Esophagus squamous epithelium (tissue), 4 donors: Measurements from ENCODE around the gene CPTP.

Experiments used
- POLR2A ChIP-seq, 4 donors: fragments of 450-650 bp; IDR thresholded peaks; one replicate each; pipeline ENCODE4 v1.6.1; 2017; ENCODE audit warnings: antibody characterized with exemption in 4 of 4, mild to moderate bottlenecking in 4 of 4, moderate library complexity in 3 of 4
- TF ChIP-seq, protein P1 (sequence below), 6 experiments: fragments of 450-650 bp in 4 of 6; fragments of 200-600 bp in 2 of 6; sonication (generic) in 2 of 6; IDR thresholded peaks; one replicate each; pipeline ENCODE4 v1.5.1; 2016 to 2019; ENCODE audit warnings: antibody characterized with exemption in 6 of 6, mild to moderate bottlenecking in 4 of 6, moderate library complexity in 4 of 6

DNA sequence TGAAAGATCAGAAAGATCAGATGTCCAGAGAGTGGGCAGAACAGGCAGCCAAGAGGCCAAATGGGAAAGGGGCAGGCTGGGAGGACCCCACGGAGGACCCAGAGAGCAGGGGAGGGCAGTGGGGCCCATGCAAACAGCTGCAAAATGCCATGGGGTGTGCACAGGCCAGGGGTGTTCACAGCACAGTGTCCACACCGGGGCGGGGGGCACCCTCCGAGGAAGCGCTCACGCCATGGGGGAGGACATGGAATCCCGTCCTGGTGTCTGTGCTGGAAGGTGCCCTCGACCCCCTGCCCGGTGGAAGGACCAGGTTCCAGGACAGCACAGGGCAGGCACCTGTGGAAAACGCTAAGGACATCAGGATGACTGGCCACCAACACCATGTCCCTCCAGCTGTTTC is 1.6 kb upstream of the CPTP start:
- TF ChIP-seq, protein P1, sequence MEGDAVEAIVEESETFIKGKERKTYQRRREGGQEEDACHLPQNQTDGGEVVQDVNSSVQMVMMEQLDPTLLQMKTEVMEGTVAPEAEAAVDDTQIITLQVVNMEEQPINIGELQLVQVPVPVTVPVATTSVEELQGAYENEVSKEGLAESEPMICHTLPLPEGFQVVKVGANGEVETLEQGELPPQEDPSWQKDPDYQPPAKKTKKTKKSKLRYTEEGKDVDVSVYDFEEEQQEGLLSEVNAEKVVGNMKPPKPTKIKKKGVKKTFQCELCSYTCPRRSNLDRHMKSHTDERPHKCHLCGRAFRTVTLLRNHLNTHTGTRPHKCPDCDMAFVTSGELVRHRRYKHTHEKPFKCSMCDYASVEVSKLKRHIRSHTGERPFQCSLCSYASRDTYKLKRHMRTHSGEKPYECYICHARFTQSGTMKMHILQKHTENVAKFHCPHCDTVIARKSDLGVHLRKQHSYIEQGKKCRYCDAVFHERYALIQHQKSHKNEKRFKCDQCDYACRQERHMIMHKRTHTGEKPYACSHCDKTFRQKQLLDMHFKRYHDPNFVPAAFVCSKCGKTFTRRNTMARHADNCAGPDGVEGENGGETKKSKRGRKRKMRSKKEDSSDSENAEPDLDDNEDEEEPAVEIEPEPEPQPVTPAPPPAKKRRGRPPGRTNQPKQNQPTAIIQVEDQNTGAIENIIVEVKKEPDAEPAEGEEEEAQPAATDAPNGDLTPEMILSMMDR (IDR thresholded peaks at IDR 0.05), result no peak
- no peak for TF ChIP-seq POLR2A (IDR thresholded peaks at IDR 0.05)
